GM12875 (cell line): ENCODE data around the gene FGF12.

Source experiments
- H3K4me3 ChIP-seq: one replicate; pipeline ENCODE4 v1.5.1; 2011; ENCODE audit warnings: low read depth, low read length, control low read depth
- CTCF ChIP-seq: IDR thresholded peaks from 2 replicates; pipeline ENCODE4 v1.5.1; 2011; ENCODE audit warnings: low read depth, mild to moderate bottlenecking, control low read depth, inconsistent platforms, low read length, moderate library complexity, borderline replicate concordance; ENCODE audit not compliant: insufficient read depth

The FGF12 gene

DNA sequence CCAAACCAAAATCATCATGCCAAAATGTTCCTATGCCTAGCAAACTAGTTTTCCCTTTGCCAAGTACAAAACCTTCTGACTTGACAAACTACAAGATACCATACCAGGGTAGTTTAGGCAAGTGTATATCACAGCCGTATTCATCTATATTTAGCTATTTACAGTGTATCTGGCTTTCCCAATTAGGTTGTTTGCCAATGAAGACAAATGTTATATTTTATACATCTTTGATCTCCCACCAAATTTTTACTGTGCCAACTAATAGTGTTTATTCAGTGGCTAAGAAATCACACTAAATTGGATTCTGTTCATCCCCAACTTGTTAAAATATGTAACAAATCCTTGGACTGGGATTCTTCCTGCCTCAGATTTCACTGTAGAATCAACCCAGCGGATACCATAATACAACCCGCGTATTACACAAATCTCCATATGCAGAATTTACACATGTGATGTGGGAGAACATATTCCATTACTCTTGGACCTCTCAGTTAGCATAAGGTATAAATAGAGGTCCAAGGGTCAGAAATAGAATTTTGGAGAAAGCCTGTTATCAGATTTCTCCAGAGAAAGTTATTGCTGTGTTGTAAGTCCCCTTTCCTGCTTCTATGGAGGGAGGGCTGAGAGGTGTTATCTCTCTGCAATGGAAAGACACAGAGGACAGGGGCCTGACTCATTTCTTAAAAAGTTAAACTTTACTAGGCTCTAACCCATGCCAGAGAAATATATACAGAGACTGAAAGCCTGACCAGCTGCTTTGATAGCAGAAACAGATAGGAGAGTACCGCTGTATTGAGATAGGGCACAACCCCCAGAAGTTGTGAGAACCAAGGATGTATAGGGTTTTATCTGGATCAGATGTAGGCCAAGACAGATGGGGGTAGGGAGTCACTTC, 467.0 kb downstream of the FGF12 start:
- TF ChIP-seq CTCF: no peak

DNA sequence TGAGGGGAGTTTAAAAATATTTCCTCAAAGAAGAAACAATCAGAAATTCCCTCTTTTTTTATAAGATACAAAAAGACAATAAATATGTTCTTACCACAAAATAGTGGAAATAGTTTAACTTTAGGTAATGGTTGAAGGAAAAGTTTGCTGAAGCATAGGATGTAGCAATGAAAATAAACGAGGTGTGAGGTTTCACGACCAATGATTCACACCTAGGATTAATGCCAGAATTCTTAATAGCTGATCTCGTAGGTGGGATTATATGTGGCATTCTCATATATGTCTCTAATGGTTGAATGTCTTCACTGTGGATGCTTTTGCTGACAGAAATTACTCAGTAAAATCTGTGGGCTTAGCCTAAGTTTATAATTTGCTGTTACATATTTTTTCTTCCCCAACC, 467.7 kb downstream of the FGF12 start:
- H3K4me3 ChIP-seq: no peak overlapping the region
- no peak for TF ChIP-seq CTCF

More for the DNA sequence above, 467.0 kb downstream of the FGF12 start:
- no peak overlapping the region for H3K4me3 ChIP-seq

DNA sequence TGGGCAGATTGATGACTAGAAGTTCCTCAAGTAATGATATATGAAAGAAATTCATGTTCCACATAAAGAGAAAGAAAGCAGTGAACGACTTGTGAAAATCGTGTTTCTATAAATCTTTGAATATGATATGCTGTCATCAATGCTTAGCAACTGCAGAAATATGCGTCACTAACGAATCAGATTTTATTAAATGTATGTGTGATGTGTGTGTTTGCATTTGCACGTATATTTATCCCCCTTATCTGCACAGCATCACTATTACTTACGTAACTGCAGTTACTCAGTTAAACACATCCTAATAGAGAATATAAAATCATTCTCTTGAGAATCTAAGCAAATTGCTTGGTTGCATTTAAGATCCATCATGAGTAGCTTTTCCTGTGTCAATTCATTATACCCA, 468.6 kb downstream of the FGF12 start:
- no peak for TF ChIP-seq CTCF
- H3K4me3 ChIP-seq: no peak overlapping the region

- H3K4me3 ChIP-seq: no peak overlapping the region
- TF ChIP-seq CTCF: no peak
Measured at GRCh38 chr3:192255839-192256238, 471.5 kb downstream of the FGF12 start.

- TF ChIP-seq CTCF: no peak
- H3K4me3 ChIP-seq: no peak overlapping the region
Measured at GRCh38 chr3:192253138-192253887, 474.0 kb downstream of the FGF12 start.

- H3K4me3 ChIP-seq: no peak overlapping the region
- no peak for TF ChIP-seq CTCF
Measured at GRCh38 chr3:192249516-192249915, 477.8 kb downstream of the FGF12 start.
